Transverse colon (tissue), 4 donors: ENCODE data around the gene OBSL1.

Experiments
- EP300 ChIP-seq: sonication (generic); formaldehyde crosslinking; IDR thresholded peaks from one replicate; pipeline ENCODE4 v1.6.1; 2017; ENCODE audit warnings: antibody characterized with exemption, low read depth
- POLR2A ChIP-seq: fragments of 450-650 bp; IDR thresholded peaks from one replicate; pipeline ENCODE4 v1.6.1; 2016; ENCODE audit warnings: antibody characterized with exemption, mild to moderate bottlenecking, moderate library complexity
- POLR2AphosphoS5 ChIP-seq, 3 donors: sonication (generic); formaldehyde crosslinking; IDR thresholded peaks; one replicate each; pipeline ENCODE4 v1.6.1; 2016; ENCODE audit warnings: antibody characterized with exemption in 3 of 3
- TF ChIP-seq, protein P1 (sequence below), 5 experiments: fragments of 200-600 bp in 3 of 5; fragments of 450-650 bp in 2 of 5; sonication (generic) in 3 of 5; IDR thresholded peaks; 1 replicate in 2 of 5; 2 replicates in 3 of 5; pipeline ENCODE4 v1.5.1; 2016 to 2017; ENCODE audit warnings: antibody characterized with exemption in 5 of 5, inconsistent platforms in 3 of 5, mild to moderate bottlenecking in 2 of 5, moderate library complexity in 1 of 5

DNA sequence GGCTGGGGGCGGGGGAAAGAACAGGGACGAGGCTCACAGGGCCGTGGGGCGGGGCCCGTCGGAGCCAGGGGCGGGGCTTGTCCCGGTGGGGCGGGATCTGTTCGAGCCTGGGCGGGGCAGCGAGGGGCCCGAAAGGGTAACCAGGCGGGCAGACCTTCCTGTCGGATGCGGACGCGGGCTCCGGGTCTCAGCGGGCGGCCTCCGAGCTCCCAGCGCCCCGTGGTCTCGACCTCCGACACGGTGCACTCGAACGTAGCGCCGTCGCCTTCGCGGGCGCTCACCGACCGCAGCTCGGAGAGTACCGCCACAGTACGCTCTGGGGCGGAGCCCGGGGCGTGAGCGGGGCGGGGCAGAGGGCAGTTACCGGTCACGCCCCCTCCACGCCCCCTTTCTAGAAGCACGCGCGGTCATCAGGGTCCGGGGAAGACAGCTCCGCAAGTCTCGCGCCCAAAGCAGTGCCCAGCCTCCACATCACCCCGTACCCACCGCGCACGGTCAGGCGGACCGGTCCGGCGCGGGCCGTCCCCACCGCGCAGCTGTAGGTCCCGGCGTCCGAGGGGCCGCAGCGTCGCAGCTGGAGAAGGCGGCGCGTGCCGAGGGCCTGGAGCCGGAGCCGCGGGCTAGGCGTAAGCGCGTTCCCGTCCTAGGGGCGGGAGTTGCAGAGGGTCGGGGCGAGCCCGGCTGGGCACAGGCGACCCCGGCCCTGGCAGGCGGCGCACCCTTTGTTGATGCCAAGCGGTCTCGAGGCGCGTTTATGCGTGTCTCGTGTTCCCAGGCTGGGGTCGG is 18.8 kb downstream of the OBSL1 start:
- TF ChIP-seq, protein P1, sequence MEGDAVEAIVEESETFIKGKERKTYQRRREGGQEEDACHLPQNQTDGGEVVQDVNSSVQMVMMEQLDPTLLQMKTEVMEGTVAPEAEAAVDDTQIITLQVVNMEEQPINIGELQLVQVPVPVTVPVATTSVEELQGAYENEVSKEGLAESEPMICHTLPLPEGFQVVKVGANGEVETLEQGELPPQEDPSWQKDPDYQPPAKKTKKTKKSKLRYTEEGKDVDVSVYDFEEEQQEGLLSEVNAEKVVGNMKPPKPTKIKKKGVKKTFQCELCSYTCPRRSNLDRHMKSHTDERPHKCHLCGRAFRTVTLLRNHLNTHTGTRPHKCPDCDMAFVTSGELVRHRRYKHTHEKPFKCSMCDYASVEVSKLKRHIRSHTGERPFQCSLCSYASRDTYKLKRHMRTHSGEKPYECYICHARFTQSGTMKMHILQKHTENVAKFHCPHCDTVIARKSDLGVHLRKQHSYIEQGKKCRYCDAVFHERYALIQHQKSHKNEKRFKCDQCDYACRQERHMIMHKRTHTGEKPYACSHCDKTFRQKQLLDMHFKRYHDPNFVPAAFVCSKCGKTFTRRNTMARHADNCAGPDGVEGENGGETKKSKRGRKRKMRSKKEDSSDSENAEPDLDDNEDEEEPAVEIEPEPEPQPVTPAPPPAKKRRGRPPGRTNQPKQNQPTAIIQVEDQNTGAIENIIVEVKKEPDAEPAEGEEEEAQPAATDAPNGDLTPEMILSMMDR (IDR thresholded peaks at IDR 0.05) = no peak
- peak in 1 of 3 donors; percentile 11 for TF ChIP-seq POLR2AphosphoS5 (IDR thresholded peaks at IDR 0.05)
- no peak for TF ChIP-seq EP300
- no peak for TF ChIP-seq POLR2A
